Gastrocnemius medialis (tissue), 4 donors: ENCODE measurements around the gene ZFP92.

ENCODE experiments used
- POLR2A ChIP-seq, 2 donors: fragments of 450-650 bp; IDR thresholded peaks; one replicate each; pipeline ENCODE4 v1.6.1; 2017; ENCODE audit warnings: antibody characterized with exemption in 2 of 2, mild to moderate bottlenecking in 2 of 2, moderate library complexity in 2 of 2
- TF ChIP-seq, protein P1 (sequence below), 5 experiments: fragments of 450-650 bp in 3 of 5; fragments of 200-600 bp in 2 of 5; sonication (generic) in 2 of 5; IDR thresholded peaks in 4 of 5; conservative IDR thresholded peaks in 1 of 5; 1 replicate in 4 of 5; 2 replicates in 1 of 5; pipeline ENCODE4 v1.5.1; 2016 to 2019; ENCODE audit warnings: antibody characterized with exemption in 5 of 5, mild to moderate bottlenecking in 3 of 5, moderate library complexity in 3 of 5

- no peak for TF ChIP-seq POLR2A (IDR thresholded peaks at IDR 0.05)
- TF ChIP-seq, protein P1, sequence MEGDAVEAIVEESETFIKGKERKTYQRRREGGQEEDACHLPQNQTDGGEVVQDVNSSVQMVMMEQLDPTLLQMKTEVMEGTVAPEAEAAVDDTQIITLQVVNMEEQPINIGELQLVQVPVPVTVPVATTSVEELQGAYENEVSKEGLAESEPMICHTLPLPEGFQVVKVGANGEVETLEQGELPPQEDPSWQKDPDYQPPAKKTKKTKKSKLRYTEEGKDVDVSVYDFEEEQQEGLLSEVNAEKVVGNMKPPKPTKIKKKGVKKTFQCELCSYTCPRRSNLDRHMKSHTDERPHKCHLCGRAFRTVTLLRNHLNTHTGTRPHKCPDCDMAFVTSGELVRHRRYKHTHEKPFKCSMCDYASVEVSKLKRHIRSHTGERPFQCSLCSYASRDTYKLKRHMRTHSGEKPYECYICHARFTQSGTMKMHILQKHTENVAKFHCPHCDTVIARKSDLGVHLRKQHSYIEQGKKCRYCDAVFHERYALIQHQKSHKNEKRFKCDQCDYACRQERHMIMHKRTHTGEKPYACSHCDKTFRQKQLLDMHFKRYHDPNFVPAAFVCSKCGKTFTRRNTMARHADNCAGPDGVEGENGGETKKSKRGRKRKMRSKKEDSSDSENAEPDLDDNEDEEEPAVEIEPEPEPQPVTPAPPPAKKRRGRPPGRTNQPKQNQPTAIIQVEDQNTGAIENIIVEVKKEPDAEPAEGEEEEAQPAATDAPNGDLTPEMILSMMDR (IDR thresholded peaks at IDR 0.05 in 4 of 5, conservative IDR thresholded peaks at IDR 0.05 in 1 of 5) = no peak
Measured at GRCh38 chrX:153445856-153446635, 34.8 kb downstream of the ZFP92 start, which contains the start of gene TREX2.
